ENCODE measurements around the gene ATP12A.

The ATP12A gene

DNA sequence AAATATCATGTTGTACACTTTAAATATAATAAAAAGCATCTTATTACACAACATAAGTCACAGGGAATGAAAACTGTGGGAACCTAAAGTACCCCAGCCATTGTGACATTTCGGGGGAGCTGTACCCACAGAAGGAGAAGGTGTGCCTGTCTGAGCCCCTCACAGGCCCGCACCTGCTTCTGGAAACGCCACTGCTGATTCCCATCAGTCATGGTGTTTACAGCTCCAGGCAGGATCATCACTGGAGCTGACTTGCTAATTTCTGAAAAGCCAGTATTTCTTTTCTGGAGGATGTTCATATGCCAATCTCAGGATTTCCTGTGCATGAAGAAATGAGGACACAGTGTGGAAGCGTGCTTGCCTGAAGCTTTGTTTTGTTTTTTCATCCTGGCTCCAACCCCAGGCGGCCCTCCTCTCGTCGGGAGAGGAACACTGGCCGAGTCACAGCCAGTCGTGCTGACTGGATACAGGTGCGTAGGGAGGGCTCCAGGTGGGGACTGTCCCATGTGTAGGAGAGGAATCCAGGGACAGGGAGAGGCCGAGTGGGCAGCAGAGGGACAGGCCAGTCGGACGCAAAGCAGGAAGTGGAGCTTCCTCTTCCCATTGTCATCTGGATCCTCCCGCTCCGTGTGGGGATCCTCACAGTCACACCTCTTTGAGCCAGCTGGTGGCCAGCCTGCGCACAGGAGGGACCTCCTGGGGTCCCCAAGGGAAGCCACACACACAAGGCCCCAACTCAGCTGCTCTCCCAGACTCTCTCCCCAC lies 4.2 kb upstream of the ATP12A start:
- DNase-seq (ENCODE audit: low read depth, low spot score) = no peak
- no peak overlapping the region for H3K27ac ChIP-seq (ENCODE audit: low read length)
- 0 out of 2 replicates have a peak, but pooled peaks cover 1% of the 10 kb centered on the region for H3K4me1 ChIP-seq (ENCODE audit: control insufficient read depth, insufficient read depth, low read length)
- H3K4me3 ChIP-seq (ENCODE audit: low read length) = no peak overlapping the region
- no peaks in the 10 kb centered on the region for H3K36me3 ChIP-seq (ENCODE audit: control insufficient read depth, insufficient read depth, low read length)
- H3K9me3 ChIP-seq (ENCODE audit: control insufficient read depth, insufficient read depth, low read length) = no peaks in the 10 kb centered on the region
- peaks cover 2% of the 10 kb centered on the region; the same call in 1 of the 2 replicates for H3K27me3 ChIP-seq (ENCODE audit: control insufficient read depth, insufficient read depth, low read length)
- no CpG with 5 or more reads among the region's 16 CpGs for WGBS (ENCODE audit: insufficient coverage, insufficient read length)

DNA sequence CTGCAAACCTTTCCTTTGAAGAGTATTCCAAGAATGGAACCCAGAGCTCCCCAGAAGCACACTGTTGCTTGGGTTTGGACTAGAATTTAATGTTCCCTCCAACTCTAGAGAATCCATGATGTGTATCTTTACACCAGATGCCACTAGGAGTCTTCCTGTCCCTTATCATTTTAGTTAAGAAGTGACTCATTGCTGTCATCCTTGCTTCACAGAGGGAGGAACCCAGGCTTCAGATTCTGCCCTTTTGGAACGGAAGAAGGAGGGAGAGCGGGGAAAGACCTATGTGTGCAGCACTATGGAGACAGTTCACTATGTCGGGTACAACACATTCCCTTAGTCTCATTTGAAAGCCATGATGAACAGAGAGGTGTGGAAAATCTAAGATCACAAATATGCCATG lies 2.1 kb upstream of the ATP12A start:
- H3K9me3 ChIP-seq (ENCODE audit: control insufficient read depth, insufficient read depth, low read length) = no peaks in the 10 kb centered on the region

DNA sequence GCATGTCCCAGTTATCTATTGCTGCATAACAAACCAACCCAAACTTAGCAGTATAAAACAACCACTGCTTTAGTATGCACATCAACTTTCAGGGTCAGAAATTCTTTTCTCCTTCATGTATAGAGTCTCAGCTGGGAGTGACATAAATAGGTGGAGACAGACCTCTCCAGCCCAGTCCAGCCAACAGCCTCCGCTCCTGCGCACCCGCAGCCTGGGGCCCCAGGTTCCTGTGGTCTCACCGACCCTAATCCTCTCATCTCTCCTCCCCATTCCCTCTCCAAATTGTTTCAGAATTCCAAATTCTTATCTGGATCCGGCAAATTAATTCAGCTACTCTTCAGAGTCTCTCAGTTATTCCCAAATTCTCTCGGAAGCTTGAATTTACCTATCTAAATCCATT lies 522 bp upstream of the ATP12A start:
- Histone ChIP-seq H3K4me1 (ENCODE audit: control insufficient read depth, insufficient read depth, low read length) (peaks cover 3% of the 10 kb centered on the region; the same call in 1 of the 2 replicates), H3K27ac (ENCODE audit: low read length) (no peak overlapping the region), H3K36me3 (ENCODE audit: control insufficient read depth, insufficient read depth, low read length) (no peaks in the 10 kb centered on the region), H3K9me3 (ENCODE audit: control insufficient read depth, insufficient read depth, low read length) (no peaks in the 10 kb centered on the region), H3K27me3 (ENCODE audit: control insufficient read depth, insufficient read depth, low read length) (peaks cover 5% of the 10 kb centered on the region; the same call in 1 of the 2 replicates), H3K4me3 (ENCODE audit: low read length) (peak overlapping the region; percentile 81; the same call in 1 of the 2 replicates)
- DNase-seq (ENCODE audit: low read depth, low spot score) = no peak
- WGBS (ENCODE audit: insufficient coverage, insufficient read length) = no CpG with 5 or more reads among the region's 6 CpGs

More for the DNA sequence above, 2.1 kb upstream of the ATP12A start:
- no peak overlapping the region for H3K27ac ChIP-seq (ENCODE audit: low read length)
- no peaks in the 10 kb centered on the region for H3K36me3 ChIP-seq (ENCODE audit: control insufficient read depth, insufficient read depth, low read length)
- DNase-seq (ENCODE audit: low read depth, low spot score) = no peak
- H3K4me3 ChIP-seq (ENCODE audit: low read length) = no peak overlapping the region
- WGBS (ENCODE audit: insufficient coverage, insufficient read length) = no CpG with 5 or more reads among the region's 3 CpGs
- H3K4me1 ChIP-seq (ENCODE audit: control insufficient read depth, insufficient read depth, low read length) = peaks cover 2% of the 10 kb centered on the region; the same call in 1 of the 2 replicates
- H3K27me3 ChIP-seq (ENCODE audit: control insufficient read depth, insufficient read depth, low read length) = peaks cover 5% of the 10 kb centered on the region; the same call in 1 of the 2 replicates

DNA sequence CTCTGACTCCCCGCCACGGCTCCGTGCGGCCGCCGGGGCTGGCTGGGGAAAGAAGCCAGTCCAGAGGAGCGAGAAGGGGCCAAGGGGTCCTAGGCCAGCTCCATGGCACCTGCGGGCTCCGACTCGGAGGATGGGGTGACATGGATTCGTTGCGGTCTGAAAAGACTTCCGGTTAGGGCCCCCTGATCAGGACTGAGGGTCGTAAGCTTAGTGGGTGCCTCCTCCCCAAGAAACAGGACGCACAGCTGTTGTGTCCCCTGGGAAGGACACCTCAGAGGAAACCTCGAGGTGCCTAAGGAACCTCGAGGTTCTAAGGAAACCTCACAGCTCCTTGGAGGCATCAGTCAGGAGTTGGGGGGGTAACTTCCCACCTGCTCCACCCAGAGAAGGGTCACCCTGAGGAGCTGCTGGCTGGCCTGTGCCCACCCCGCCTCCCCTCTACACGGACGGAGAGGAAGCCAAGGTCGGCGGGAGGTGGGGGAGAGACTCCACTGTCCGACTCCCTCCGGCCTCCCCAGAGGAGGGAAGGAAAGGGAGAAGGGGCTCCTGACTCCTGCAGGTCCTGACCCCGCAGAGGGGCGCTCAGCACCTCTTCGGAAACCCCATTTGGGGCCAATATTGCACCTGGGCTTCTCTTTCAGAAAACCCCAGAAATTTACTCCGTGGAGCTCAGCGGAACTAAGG lies 855 bp downstream of the ATP12A start:
- Histone ChIP-seq H3K9me3 (ENCODE audit: control insufficient read depth, insufficient read depth, low read length) (no peaks in the 10 kb centered on the region), H3K27ac (ENCODE audit: low read length) (no peak overlapping the region), H3K4me3 (ENCODE audit: low read length) (peak overlapping the region; percentile 81; the same call in 1 of the 2 replicates), H3K4me1 (ENCODE audit: control insufficient read depth, insufficient read depth, low read length) (peaks cover 4% of the 10 kb centered on the region; the same call in 1 of the 2 replicates), H3K36me3 (ENCODE audit: control insufficient read depth, insufficient read depth, low read length) (no peaks in the 10 kb centered on the region), H3K27me3 (ENCODE audit: control insufficient read depth, insufficient read depth, low read length) (peaks cover 5% of the 10 kb centered on the region; the same call in 1 of the 2 replicates)
- no peak for DNase-seq (ENCODE audit: low read depth, low spot score)
- no CpG with 5 or more reads among the region's 29 CpGs for WGBS (ENCODE audit: insufficient coverage, insufficient read length)

DNA sequence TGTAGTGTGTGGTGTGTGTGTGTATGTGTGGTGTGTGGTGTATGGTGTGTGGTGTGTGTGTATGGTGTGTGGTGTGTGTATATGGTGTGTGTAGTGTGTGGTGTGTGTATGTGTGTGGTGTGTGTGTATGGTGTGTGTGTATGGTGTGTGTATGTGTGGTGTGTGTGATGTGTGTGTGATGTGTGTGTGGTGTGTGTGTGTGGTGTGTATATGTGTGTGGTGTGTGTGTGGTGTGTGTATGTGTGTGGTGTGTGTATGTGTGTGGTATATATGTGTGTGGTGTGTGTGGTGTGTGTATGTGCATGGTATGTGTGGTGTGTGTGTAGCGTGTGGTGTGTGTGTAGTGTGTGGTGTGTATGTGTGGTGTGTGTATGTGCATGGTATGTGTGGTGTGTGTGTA lies 1.7 kb downstream of the ATP12A start:
- whole genome bisulfite sequencing (ENCODE audit: insufficient coverage, insufficient read length) = 100% methylated on average over 1 of the region's 1 CpG
- Histone ChIP-seq H3K27me3 (ENCODE audit: control insufficient read depth, insufficient read depth, low read length) (peaks cover 5% of the 10 kb centered on the region; the same call in 1 of the 2 replicates), H3K9me3 (ENCODE audit: control insufficient read depth, insufficient read depth, low read length) (no peaks in the 10 kb centered on the region), H3K4me3 (ENCODE audit: low read length) (no peak overlapping the region), H3K36me3 (ENCODE audit: control insufficient read depth, insufficient read depth, low read length) (no peaks in the 10 kb centered on the region), H3K27ac (ENCODE audit: low read length) (no peak overlapping the region), H3K4me1 (ENCODE audit: control insufficient read depth, insufficient read depth, low read length) (peaks cover 4% of the 10 kb centered on the region; the same call in 1 of the 2 replicates)
- no peak for DNase-seq (ENCODE audit: low read depth, low spot score)

DNA sequence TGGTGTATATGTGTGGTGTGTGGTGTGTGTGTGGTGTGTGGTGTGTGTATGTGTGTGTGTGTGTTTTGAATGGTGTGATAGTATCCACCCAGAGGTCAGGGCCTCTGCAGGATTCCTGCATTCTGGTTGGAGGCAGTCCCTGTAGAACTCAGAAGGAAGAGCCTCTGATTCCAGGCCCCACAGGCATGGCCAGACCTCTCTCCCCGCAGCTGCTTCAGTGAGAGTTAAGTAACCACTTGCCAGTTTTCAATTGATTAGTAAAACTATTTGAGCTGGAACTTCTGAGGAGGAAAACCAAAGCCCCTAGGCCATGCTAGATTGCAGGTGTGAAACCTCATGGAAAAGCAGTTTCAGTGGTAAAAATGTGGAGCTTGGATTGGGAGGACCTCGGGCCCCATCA lies 2.1 kb downstream of the ATP12A start:
- Histone ChIP-seq H3K27me3 (ENCODE audit: control insufficient read depth, insufficient read depth, low read length) (peaks cover 5% of the 10 kb centered on the region; the same call in 1 of the 2 replicates), H3K27ac (ENCODE audit: low read length) (no peak overlapping the region)
- no CpG with 5 or more reads among the region's 2 CpGs for WGBS (ENCODE audit: insufficient coverage, insufficient read length)

DNA sequence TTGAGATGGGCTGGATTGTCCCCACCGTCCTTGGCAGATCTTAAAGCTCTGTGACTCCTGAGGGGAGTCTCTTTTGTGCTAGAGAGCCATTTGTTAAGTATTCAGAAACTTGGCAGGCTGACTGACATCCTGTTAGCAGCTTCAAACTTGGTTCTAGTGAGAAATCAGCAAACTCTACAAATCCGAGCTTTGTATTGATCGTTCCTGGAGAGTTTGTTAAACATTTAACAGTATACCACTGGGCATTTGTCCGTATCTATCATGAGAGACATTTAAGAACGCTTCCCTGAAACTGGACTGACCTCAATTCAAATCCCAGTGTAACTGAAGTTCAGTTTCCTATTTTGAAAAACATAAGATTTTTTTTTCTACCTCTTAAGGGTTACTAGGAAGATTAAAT lies 3.1 kb downstream of the ATP12A start:
- no peak overlapping the region for H3K27ac ChIP-seq (ENCODE audit: low read length)
- no peaks in the 10 kb centered on the region for H3K36me3 ChIP-seq (ENCODE audit: control insufficient read depth, insufficient read depth, low read length)
- peaks cover 5% of the 10 kb centered on the region; the same call in 1 of the 2 replicates for H3K27me3 ChIP-seq (ENCODE audit: control insufficient read depth, insufficient read depth, low read length)
- no CpG with 5 or more reads among the region's 5 CpGs for WGBS (ENCODE audit: insufficient coverage, insufficient read length)
- H3K4me3 ChIP-seq (ENCODE audit: low read length) = no peak overlapping the region
- DNase-seq (ENCODE audit: low read depth, low spot score) = no peak
- no peaks in the 10 kb centered on the region for H3K9me3 ChIP-seq (ENCODE audit: control insufficient read depth, insufficient read depth, low read length)
- H3K4me1 ChIP-seq (ENCODE audit: control insufficient read depth, insufficient read depth, low read length) = peaks cover 4% of the 10 kb centered on the region; the same call in 1 of the 2 replicates

More for the DNA sequence above, 2.1 kb downstream of the ATP12A start:
- H3K9me3 ChIP-seq (ENCODE audit: control insufficient read depth, insufficient read depth, low read length) = no peaks in the 10 kb centered on the region
- no peak overlapping the region for H3K4me3 ChIP-seq (ENCODE audit: low read length)
- H3K4me1 ChIP-seq (ENCODE audit: control insufficient read depth, insufficient read depth, low read length) = peaks cover 4% of the 10 kb centered on the region; the same call in 1 of the 2 replicates
- no peaks in the 10 kb centered on the region for H3K36me3 ChIP-seq (ENCODE audit: control insufficient read depth, insufficient read depth, low read length)
- DNase-seq (ENCODE audit: low read depth, low spot score) = no peak

DNA sequence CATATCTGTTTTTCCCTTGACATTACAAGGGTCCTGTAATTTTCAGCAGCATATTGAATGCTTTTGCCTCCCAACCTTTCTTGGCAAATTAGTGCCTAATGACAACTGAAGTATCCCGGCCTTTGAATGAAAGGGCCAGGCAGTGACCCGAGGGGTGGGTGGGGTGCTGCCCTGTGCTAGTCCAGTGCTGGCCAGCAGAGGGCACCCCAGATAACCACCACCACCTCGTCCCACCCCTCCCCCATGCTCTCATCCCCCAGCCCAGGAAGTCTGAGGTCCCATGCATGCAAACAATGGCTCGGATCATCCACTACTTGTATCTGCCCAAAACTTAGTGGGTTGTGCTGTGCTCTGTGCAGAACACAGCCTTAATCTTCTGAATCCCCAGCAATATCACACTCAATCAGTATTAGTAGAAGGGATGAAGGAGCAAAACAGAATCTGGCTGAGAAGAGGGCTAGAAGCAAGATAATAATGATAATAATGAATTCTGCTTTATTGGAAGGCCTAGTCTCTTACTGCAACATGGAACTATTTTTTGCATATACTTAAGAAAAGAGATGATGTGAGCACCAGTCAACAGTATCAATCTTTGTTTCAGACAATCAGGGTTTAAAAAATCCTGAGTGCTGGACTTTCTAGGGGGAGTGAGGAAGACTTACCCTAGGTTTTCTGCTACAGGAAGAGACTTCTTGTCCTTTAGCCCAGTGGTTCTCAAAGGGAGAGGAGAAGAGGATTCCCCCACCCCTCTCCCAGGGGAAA lies 3.8 kb downstream of the ATP12A start:
- DNase-seq (ENCODE audit: low read depth, low spot score) = peak; percentile 61
- H3K27ac ChIP-seq (ENCODE audit: low read length) = no peak overlapping the region
- whole genome bisulfite sequencing (ENCODE audit: insufficient coverage, insufficient read length) = no CpG with 5 or more reads among the region's 4 CpGs
- H3K27me3 ChIP-seq (ENCODE audit: control insufficient read depth, insufficient read depth, low read length) = peaks cover 5% of the 10 kb centered on the region; the same call in 1 of the 2 replicates
- no peak overlapping the region for H3K4me3 ChIP-seq (ENCODE audit: low read length)
- no peaks in the 10 kb centered on the region for H3K9me3 ChIP-seq (ENCODE audit: control insufficient read depth, insufficient read depth, low read length)
- peaks cover 4% of the 10 kb centered on the region; the same call in 1 of the 2 replicates for H3K4me1 ChIP-seq (ENCODE audit: control insufficient read depth, insufficient read depth, low read length)
- H3K36me3 ChIP-seq (ENCODE audit: control insufficient read depth, insufficient read depth, low read length) = no peaks in the 10 kb centered on the region

DNA sequence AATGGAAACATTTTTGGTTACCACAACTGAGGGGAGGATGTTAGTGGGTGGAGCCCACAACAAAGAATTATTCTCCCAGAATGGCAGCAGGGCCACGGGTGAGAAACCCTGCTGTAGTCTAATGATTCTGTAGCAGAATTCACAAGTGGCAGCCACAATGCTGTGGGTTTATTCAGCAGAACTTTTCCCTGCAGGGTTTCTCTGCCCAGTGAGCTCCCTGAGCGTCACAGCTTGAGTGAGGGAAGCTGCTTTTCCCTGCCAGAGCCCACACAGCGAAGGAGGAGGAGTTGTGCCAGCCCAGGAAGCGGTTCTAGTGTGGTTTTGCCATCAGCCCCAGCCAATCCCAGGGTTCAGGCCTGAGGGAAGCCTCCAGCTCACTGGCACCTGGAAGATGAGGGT lies 4.4 kb downstream of the ATP12A start:
- peaks cover 4% of the 10 kb centered on the region; the same call in 1 of the 2 replicates for H3K4me1 ChIP-seq (ENCODE audit: control insufficient read depth, insufficient read depth, low read length)
- no peak overlapping the region for H3K4me3 ChIP-seq (ENCODE audit: low read length)
- H3K36me3 ChIP-seq (ENCODE audit: control insufficient read depth, insufficient read depth, low read length) = no peaks in the 10 kb centered on the region
- no peak overlapping the region for H3K27ac ChIP-seq (ENCODE audit: low read length)
- WGBS (ENCODE audit: insufficient coverage, insufficient read length) = no CpG with 5 or more reads among the region's 4 CpGs
- peaks cover 5% of the 10 kb centered on the region; the same call in 1 of the 2 replicates for H3K27me3 ChIP-seq (ENCODE audit: control insufficient read depth, insufficient read depth, low read length)
- no peaks in the 10 kb centered on the region for H3K9me3 ChIP-seq (ENCODE audit: control insufficient read depth, insufficient read depth, low read length)
- DNase-seq (ENCODE audit: low read depth, low spot score) = no peak

DNA sequence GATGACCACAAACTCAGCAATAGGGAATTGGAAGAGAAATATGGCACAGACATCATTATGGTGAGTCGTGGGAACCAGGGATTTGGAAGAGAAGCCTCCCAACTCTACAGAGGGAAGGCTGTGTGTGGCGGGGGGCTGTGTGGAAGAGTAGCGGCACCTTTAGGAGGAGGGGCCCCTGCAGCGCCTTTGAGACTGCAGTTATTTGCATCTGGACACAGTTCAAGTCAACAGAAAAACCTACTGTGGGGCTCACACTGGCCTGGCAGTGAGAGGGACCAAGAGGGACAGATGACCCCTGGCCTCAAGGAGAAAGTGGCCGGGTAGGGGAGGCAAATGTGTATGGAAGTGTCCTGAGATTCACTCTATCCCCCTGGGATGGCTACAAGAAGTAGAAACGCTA lies 5.1 kb downstream of the ATP12A start:
- Histone ChIP-seq H3K9me3 (ENCODE audit: control insufficient read depth, insufficient read depth, low read length) (no peaks in the 10 kb centered on the region), H3K4me1 (ENCODE audit: control insufficient read depth, insufficient read depth, low read length) (peaks cover 4% of the 10 kb centered on the region; the same call in 1 of the 2 replicates), H3K27me3 (ENCODE audit: control insufficient read depth, insufficient read depth, low read length) (peaks cover 4% of the 10 kb centered on the region; the same call in 1 of the 2 replicates), H3K36me3 (ENCODE audit: control insufficient read depth, insufficient read depth, low read length) (no peaks in the 10 kb centered on the region), H3K27ac (ENCODE audit: low read length) (no peak overlapping the region), H3K4me3 (ENCODE audit: low read length) (no peak overlapping the region)
- DNase-seq (ENCODE audit: low read depth, low spot score) = no peak
- no CpG with 5 or more reads among the region's 6 CpGs for WGBS (ENCODE audit: insufficient coverage, insufficient read length)

Data from iPS DF 6.9 (cell line).